MCF 10A (cell line): ENCODE measurements around the gene TAF1C. TPM values are rescaled to one million over a fixed set of nuclear protein-coding genes. Genes with fewer than 3 reads are reported as not detected.
"Not testable (repeated sequence)": the region's sequence is repeated elsewhere in the genome, so short reads cannot be mapped to it uniquely, and the experiment has no call there.

Source experiments
- BruUV-seq: library from RNA; stranded (reverse); fragments of 400-500 nt; replicated peaks from 2 replicates; lab custom pipeline; 2021; lab: Mats Ljungman, UMichigan
- CTCF ChIA-PET: fragments of 300-600 bp; sonication (Branson Sonifier 250); formaldehyde crosslinking; extraction: SDS; loops from one replicate; lab custom pipeline; 2021; ENCODE audit warnings: antibody characterized with exemption, inconsistent platforms; lab: Yijun Ruan, JAX
- POLR2A ChIA-PET: fragments of 300-600, 350-650 bp; sonication (Branson Sonifier 250); formaldehyde crosslinking; extraction: SDS; loops from one replicate; lab custom pipeline; 2020; ENCODE audit warnings: antibody characterized with exemption, inconsistent platforms; lab: Yijun Ruan, JAX
- DNase-seq: peaks from one replicate; pipeline ENCODE4 v3.0.0-alpha.2; 2018; ENCODE audit not compliant: unreplicated experiment
- H3K27ac Mint-ChIP-seq: one replicate; pipeline ENCODE4 v1.8.0; 2022; ENCODE audit warnings: mild to moderate bottlenecking, low read depth, mixed read lengths; ENCODE audit not compliant: unreplicated experiment
- H3K27me3 Mint-ChIP-seq: one replicate; pipeline ENCODE4 v1.8.0; 2022; ENCODE audit warnings: mixed read lengths; ENCODE audit not compliant: insufficient read depth, unreplicated experiment
- H3K36me3 Mint-ChIP-seq: one replicate; pipeline ENCODE4 v1.8.0; 2022; ENCODE audit warnings: mild to moderate bottlenecking, moderate library complexity, mixed read lengths; ENCODE audit not compliant: insufficient read depth, unreplicated experiment
- H3K4me1 Mint-ChIP-seq: one replicate; pipeline ENCODE4 v1.8.0; 2022; ENCODE audit warnings: mixed read lengths; ENCODE audit not compliant: insufficient read depth, unreplicated experiment
- H3K4me3 Mint-ChIP-seq: one replicate; pipeline ENCODE4 v1.8.0; 2022; ENCODE audit warnings: mild to moderate bottlenecking, moderate library complexity, mixed read lengths; ENCODE audit not compliant: unreplicated experiment
- H3K9me3 Mint-ChIP-seq: one replicate; pipeline ENCODE4 v1.8.0; 2022; ENCODE audit warnings: mixed read lengths; ENCODE audit not compliant: unreplicated experiment
- CTCF ChIP-seq: fragments of 200-600 bp; IDR thresholded peaks from one replicate; pipeline ENCODE4 v1.8.0; 2022; ENCODE audit warnings: antibody characterized with exemption, mild to moderate bottlenecking; ENCODE audit not compliant: unreplicated experiment
- intact Hi-C: fragments of 100-400 bp; cut with micrococcal nuclease; formaldehyde crosslinking; loops from 2 replicates; pipeline ENCODE4 v1.14.1; 2022
- total RNA-seq: library from RNA; stranded (reverse); gene quantifications from 2 replicates; pipeline ENCODE4 v1.2.3, GENCODE V29; 2022

TAF1C gene
- total RNA-seq, 1 experiment from 2014 or later = 35.1 TPM

GRCh38 chr16:84218176-84218823, 31.4 kb upstream of the TAF1C start:
- intact Hi-C loops = no loop called here
- DNase-seq = no peak
- ChIA-PET CTCF (no interaction called here), POLR2A (no interaction called here)
- Mint-ChIP-seq H3K4me3 (no peak overlapping the region), H3K36me3 (peaks cover 4% of the 10 kb centered on the region), H3K27me3 (peaks cover 24% of the 10 kb centered on the region), H3K4me1 (peaks cover 6% of the 10 kb centered on the region), H3K27ac (no peak overlapping the region), H3K9me3 (no peaks in the 10 kb centered on the region)
- no peak for TF ChIP-seq CTCF
- BruUV-seq = no TSS peak

GRCh38 chr16:84216144-84216543, 29.3 kb upstream of the TAF1C start:
- H3K9me3 Mint-ChIP-seq, intact Hi-C loops, DNase-seq, H3K36me3 Mint-ChIP-seq, BruUV-seq, H3K27ac Mint-ChIP-seq, H3K4me3 Mint-ChIP-seq, CTCF ChIA-PET: not testable (repeated sequence)
- Mint-ChIP-seq H3K4me1 (peaks cover 10% of the 10 kb centered on the region), H3K27me3 (peaks cover 24% of the 10 kb centered on the region)
- POLR2A ChIA-PET = interaction anchor here (0.8 kb wide), 1 partner anchor 15 kb away, joined by 3 read pairs; no protein-coding TSS in a partner anchor

GRCh38 chr16:84215531-84215930, 28.7 kb upstream of the TAF1C start:
- BruUV-seq = no TSS peak
- H3K36me3 Mint-ChIP-seq = no peaks in the 10 kb centered on the region
- no peak for DNase-seq
- H3K27ac Mint-ChIP-seq = no peak overlapping the region
- H3K27me3 Mint-ChIP-seq = peaks cover 24% of the 10 kb centered on the region
- intact Hi-C loops = no loop called here
- TF ChIP-seq CTCF = no peak
- ChIA-PET CTCF (no interaction called here), POLR2A (interaction anchor here (0.8 kb wide), 1 partner anchor 14 kb away, joined by 3 read pairs; no protein-coding TSS in a partner anchor)
- H3K9me3 Mint-ChIP-seq = no peaks in the 10 kb centered on the region
- no peak overlapping the region for H3K4me3 Mint-ChIP-seq
- peaks cover 10% of the 10 kb centered on the region for H3K4me1 Mint-ChIP-seq

- peaks cover 10% of the 10 kb centered on the region for H3K4me1 Mint-ChIP-seq
- TF ChIP-seq CTCF = no peak
- DNase-seq = peak; percentile 96
- H3K4me3 Mint-ChIP-seq = no peak overlapping the region
- ChIA-PET CTCF (interaction anchor here (0.6 kb wide), 1 partner anchor 28 kb away, joined by 3 read pairs; the partner anchor contains the start of gene TAF1C), POLR2A (interaction anchor here (0.6 kb wide), 1 partner anchor 291 kb away, joined by 3 read pairs; no protein-coding TSS in a partner anchor)
- intact Hi-C loops = no loop called here
- H3K9me3 Mint-ChIP-seq = no peaks in the 10 kb centered on the region
- H3K27me3 Mint-ChIP-seq = peaks cover 24% of the 10 kb centered on the region
- H3K36me3 Mint-ChIP-seq = no peaks in the 10 kb centered on the region
- BruUV-seq = no TSS peak
- H3K27ac Mint-ChIP-seq = no peak overlapping the region
Observed at GRCh38 chr16:84214451-84215066, 27.7 kb upstream of the TAF1C start.
